Measurements from ENCODE around the gene TMEM156.

- no peak for TF ChIP-seq TAF1 (IDR thresholded peaks at IDR 0.05; ENCODE audit: borderline replicate concordance, low read depth, low read length)
- no peak for TF ChIP-seq POLR2AphosphoS5 (IDR thresholded peaks at IDR 0.05; ENCODE audit: low read depth, low read length)
Measured at GRCh38 chr4:39024311-39024865, 7.8 kb downstream of the TMEM156 start.

Measured in GM12892 (cell line).